Central memory CD4-positive, alpha-beta T cell (primary cell): ENCODE results near the gene HYDIN.

ENCODE experiments used
- DNase-seq: peaks from one replicate; pipeline ENCODE4 v3.0.0; 2022

The HYDIN gene

DNA sequence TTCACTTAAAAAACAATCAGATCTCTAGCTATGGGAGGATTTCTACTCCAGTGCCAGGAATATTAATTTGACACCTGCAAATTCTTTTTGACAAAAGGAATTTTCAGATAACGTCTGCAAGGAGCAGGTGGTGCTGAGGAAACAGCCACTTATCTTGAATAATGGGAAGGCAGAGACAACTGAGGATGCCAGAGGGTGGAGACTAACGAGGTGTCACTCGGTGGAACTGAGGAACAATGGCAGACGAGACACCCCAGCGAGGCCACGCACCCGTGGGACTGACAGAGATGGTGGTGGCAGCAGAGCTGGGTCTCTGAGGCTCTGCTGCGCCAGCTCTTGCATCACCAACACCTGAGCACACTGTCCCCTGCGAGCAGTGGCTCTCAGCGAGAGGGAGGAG is 471.7 kb downstream of the HYDIN start:
- DNase-seq = no peak
